Fibroblast of lung (primary cell): ENCODE results near the gene ZNF385A. TPM values are rescaled to one million over a fixed set of nuclear protein-coding genes. Genes with fewer than 3 reads are reported as not detected.

Source experiments
- DNase-seq, 2 donors: peaks; one replicate each; pipeline versions ENCODE4 v3.0.0 to v3.0.0-alpha.2; 2010; ENCODE audit warnings: low read depth in 2 of 2
- H2AFZ ChIP-seq: 2 replicates; pipeline ENCODE4 v1.5.1; 2012; ENCODE audit warnings: low read length, control low read depth, inconsistent platforms
- H3K27ac ChIP-seq: 2 replicates; pipeline ENCODE4 v1.5.1; 2011; ENCODE audit warnings: low read length, control low read depth; ENCODE audit not compliant: insufficient read depth
- H3K27me3 ChIP-seq: 2 replicates; pipeline ENCODE4 v1.5.1; 2011; ENCODE audit warnings: mild to moderate bottlenecking, low read length; ENCODE audit not compliant: control insufficient read depth, insufficient read depth
- H3K36me3 ChIP-seq: 2 replicates; pipeline ENCODE4 v1.5.1; 2011; ENCODE audit warnings: low read length; ENCODE audit not compliant: control insufficient read depth, insufficient read depth
- H3K4me1 ChIP-seq: 2 replicates; pipeline ENCODE4 v1.5.1; 2011; ENCODE audit warnings: low read length; ENCODE audit not compliant: control insufficient read depth, insufficient read depth; ENCODE audit errors: extremely low read depth
- H3K4me2 ChIP-seq: 2 replicates; pipeline ENCODE4 v1.5.1; 2011; ENCODE audit warnings: low read length, control low read depth; ENCODE audit not compliant: insufficient read depth; ENCODE audit errors: extremely low read depth
- H3K4me3 ChIP-seq, 4 experiments: fragments of 200-600 bp in 1 of 4; sonication (generic) in 1 of 4; replicated peaks in 1 of 4; 2 replicates each; pipeline ENCODE4 v1.5.1; 2011 to 2016; ENCODE audit warnings: low read length in 4 of 4, low read depth in 3 of 4, mild to moderate bottlenecking in 3 of 4, control low read depth in 2 of 4, inconsistent platforms in 1 of 4, mixed read lengths in 1 of 4; ENCODE audit not compliant: insufficient read depth in 1 of 4; ENCODE audit errors: control extremely low read depth in 1 of 4
- H3K79me2 ChIP-seq: 2 replicates; pipeline ENCODE4 v1.5.1; 2012; ENCODE audit warnings: mild to moderate bottlenecking, low read length, inconsistent platforms; ENCODE audit not compliant: control insufficient read depth, insufficient read depth
- H3K9ac ChIP-seq: 2 replicates; pipeline ENCODE4 v1.5.1; 2011; ENCODE audit warnings: mild to moderate bottlenecking, low read length, control low read depth; ENCODE audit not compliant: insufficient read depth
- H3K9me3 ChIP-seq: 2 replicates; pipeline ENCODE4 v1.5.1; 2012; ENCODE audit warnings: low read depth, low read length; ENCODE audit not compliant: control insufficient read depth, insufficient read depth
- H4K20me1 ChIP-seq: 2 replicates; pipeline ENCODE4 v1.5.1; 2011; ENCODE audit warnings: low read length; ENCODE audit not compliant: control insufficient read depth, insufficient read depth; ENCODE audit errors: extremely low read depth
- CTCF ChIP-seq, 2 donors: IDR thresholded peaks in 1 of 2; conservative IDR thresholded peaks in 1 of 2; 1 replicate in 1 of 2; 2 replicates in 1 of 2; pipeline ENCODE4 v1.5.1; 2011 to 2012; ENCODE audit warnings: low read length in 2 of 2, control low read depth in 1 of 2, inconsistent platforms in 1 of 2, low read depth in 1 of 2, mild to moderate bottlenecking in 1 of 2
- EZH2 ChIP-seq: IDR thresholded peaks from 2 replicates; pipeline ENCODE4 v1.5.1; 2012; ENCODE audit warnings: low read length, control low read depth, mild to moderate bottlenecking; ENCODE audit errors: missing control alignments
- polyA plus RNA-seq, 2 donors: library from polyadenylated mRNA; depleted of rRNA in 1 of 2; stranded (reverse) in 1 of 2; unstranded in 1 of 2; fragments of >200 nt; gene quantifications; 2 replicates each; pipeline ENCODE4 v1.2.1, GENCODE V29; 2011 to 2012; ENCODE audit warnings: missing spikeins in 1 of 2
- total RNA-seq: library from RNA; depleted of rRNA; stranded (reverse); fragments of >200 nt; gene quantifications from 2 replicates; pipeline ENCODE4 v1.2.1, GENCODE V29; 2014

The ZNF385A gene
- total and polyA plus RNA-seq, 2 donors (not counting 1 experiment from before 2014, with no cell fraction given): 0.69 to 3.3 TPM

DNA sequence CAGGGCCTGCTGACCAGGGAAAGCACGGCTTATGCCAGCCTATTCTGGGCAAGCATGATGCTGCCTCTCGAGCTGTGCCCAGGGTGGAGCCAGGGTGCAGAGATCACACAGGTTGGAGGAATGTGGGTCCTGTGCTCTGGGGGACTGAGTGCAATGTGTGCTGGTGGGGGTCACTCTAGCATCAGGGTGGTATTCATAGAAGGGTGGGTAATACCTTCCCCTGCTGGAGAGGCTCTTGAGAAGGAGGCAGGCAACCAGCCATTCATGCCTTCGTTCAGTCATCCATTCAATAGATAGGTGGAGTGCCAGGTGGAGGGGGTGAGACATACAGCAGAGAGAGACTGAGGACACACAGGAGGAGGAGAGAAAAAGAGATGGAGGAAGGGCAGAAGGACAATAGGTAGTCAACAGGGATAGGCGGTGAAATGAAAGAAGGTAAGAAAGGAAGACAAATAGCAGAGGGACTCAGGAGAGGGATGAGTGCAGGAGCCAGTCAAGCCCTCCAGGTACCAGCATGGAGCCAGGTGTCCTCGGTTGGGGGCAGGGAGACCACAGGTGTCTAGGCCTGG is 5.2 kb upstream of the ZNF385A start:
- no peaks in the 10 kb centered on the region for H3K79me2 ChIP-seq
- no peak overlapping the region for H3K4me2 ChIP-seq
- DNase-seq: no peak
- no peaks in the 10 kb centered on the region for H4K20me1 ChIP-seq
- no peak overlapping the region for H2AFZ ChIP-seq
- H3K4me3 ChIP-seq: no peak overlapping the region
- no peak overlapping the region for H3K27ac ChIP-seq
- H3K9ac ChIP-seq: no peak overlapping the region
- TF ChIP-seq CTCF (conservative IDR thresholded peaks at IDR 0.05 in 1 of 2, IDR thresholded peaks at IDR 0.05 in 1 of 2; ENCODE audit: low read depth in 1 of 2, low read length in 2 of 2) (no peak), EZH2 (no peak)
- H3K4me1 ChIP-seq: no peaks in the 10 kb centered on the region
- no peaks in the 10 kb centered on the region for H3K27me3 ChIP-seq
- no peaks in the 10 kb centered on the region for H3K36me3 ChIP-seq
- no peaks in the 10 kb centered on the region for H3K9me3 ChIP-seq

- Histone ChIP-seq H3K4me1 (no peaks in the 10 kb centered on the region), H3K79me2 (no peaks in the 10 kb centered on the region), H4K20me1 (no peaks in the 10 kb centered on the region)
Observed at GRCh38 chr12:54389134-54389508, 4.6 kb upstream of the ZNF385A start.

More at GRCh38 chr12:54389134-54389508, 4.6 kb upstream of the ZNF385A start:
- Histone ChIP-seq H2AFZ (no peak overlapping the region), H3K9me3 (no peaks in the 10 kb centered on the region), H3K27me3 (no peaks in the 10 kb centered on the region), H3K36me3 (no peaks in the 10 kb centered on the region), H3K27ac (no peak overlapping the region), H3K9ac (no peak overlapping the region), H3K4me3 (no peak overlapping the region), H3K4me2 (no peak overlapping the region)
- DNase-seq: no peak
- TF ChIP-seq EZH2 (no peak), CTCF (conservative IDR thresholded peaks at IDR 0.05 in 1 of 2, IDR thresholded peaks at IDR 0.05 in 1 of 2; ENCODE audit: low read depth in 1 of 2, low read length in 2 of 2) (no peak)
